A673 (cell line): ENCODE data around the gene MLN. TPM values are rescaled to one million over a fixed set of nuclear protein-coding genes. Genes with fewer than 3 reads are reported as not detected.

Experiments
- BruUV-seq: library from RNA; stranded (reverse); fragments of 400-500 nt; replicated peaks from 2 replicates; lab custom pipeline; 2021; lab: Mats Ljungman, UMichigan
- CTCF ChIA-PET: fragments of 300-600 bp; sonication (Branson Sonifier 250); formaldehyde crosslinking; loops from one replicate; lab custom pipeline; 2022; ENCODE audit warnings: antibody characterized with exemption; lab: Charles Lee
- POLR2A ChIA-PET: fragments of 300-600 bp; sonication (Branson Sonifier 250); formaldehyde crosslinking; loops from one replicate; lab custom pipeline; 2022; ENCODE audit warnings: antibody characterized with exemption; ENCODE audit not compliant: low non-redundant PET; lab: Charles Lee
- DNase-seq: peaks from one replicate; pipeline ENCODE4 v3.0.0-alpha.2; 2015; ENCODE audit warnings: low spot score
- H3K27ac ChIP-seq: fragments of 200-600 bp; sonication (generic); 2 replicates; pipeline ENCODE4 v1.5.1; 2016; ENCODE audit warnings: mixed run types, low read depth, mild to moderate bottlenecking, mixed read lengths, antibody characterized with exemption, low read length; ENCODE audit not compliant: poor library complexity, severe bottlenecking
- H3K27me3 ChIP-seq: fragments of 200-600 bp; sonication (generic); replicated peaks from 2 replicates; pipeline ENCODE4 v1.6.1; 2017; ENCODE audit warnings: mixed run types, low read depth, mild to moderate bottlenecking, mixed read lengths, antibody characterized with exemption, low read length; ENCODE audit not compliant: insufficient read depth, poor library complexity
- H3K36me3 ChIP-seq: fragments of 200-600 bp; sonication (generic); 2 replicates; pipeline ENCODE4 v1.6.1; 2016; ENCODE audit warnings: mixed run types, mild to moderate bottlenecking, mixed read lengths, antibody characterized with exemption, low read length; ENCODE audit not compliant: insufficient read depth, poor library complexity, severe bottlenecking
- H3K4me1 ChIP-seq: fragments of 200-600 bp; sonication (generic); 2 replicates; pipeline ENCODE4 v1.6.1; 2017; ENCODE audit warnings: mixed run types, mild to moderate bottlenecking, mixed read lengths, antibody characterized with exemption, low read length; ENCODE audit not compliant: insufficient read depth, poor library complexity, severe bottlenecking
- H3K4me3 ChIP-seq: fragments of 200-600 bp; sonication (generic); 2 replicates; pipeline ENCODE4 v1.5.1; 2016; ENCODE audit warnings: low read depth, mixed run types, mild to moderate bottlenecking, mixed read lengths, low read length; ENCODE audit not compliant: poor library complexity, severe bottlenecking
- H3K9me3 ChIP-seq: fragments of 200-600 bp; sonication (generic); 2 replicates; pipeline ENCODE4 v1.6.1; 2016; ENCODE audit warnings: mixed run types, low read depth, mild to moderate bottlenecking, mixed read lengths, antibody characterized with exemption, low read length; ENCODE audit not compliant: poor library complexity, severe bottlenecking
- EZH2 ChIP-seq: fragments of 200-600 bp; sonication (generic); IDR thresholded peaks from 2 replicates; pipeline ENCODE4 v1.6.1; 2017; ENCODE audit warnings: borderline replicate concordance, low read depth, mild to moderate bottlenecking, mixed read lengths, antibody characterized with exemption, low read length; ENCODE audit not compliant: poor library complexity, severe bottlenecking
- intact Hi-C: fragments of 100-400 bp; cut with micrococcal nuclease; formaldehyde crosslinking; loops from one replicate; pipeline ENCODE4 v1.10.0; 2022; ENCODE audit not compliant: unreplicated experiment
- total RNA-seq: library from RNA; stranded (reverse); gene quantifications from 2 replicates; pipeline ENCODE4 v1.2.3, GENCODE V29; 2021
- TF ChIP-seq, protein P1 (sequence below): fragments of 300-800, 200-600 bp; sonication (generic); conservative IDR thresholded peaks from 2 replicates; pipeline ENCODE4 v1.5.1; 2017; ENCODE audit warnings: low read depth, mild to moderate bottlenecking, antibody characterized with exemption, low read length, moderate library complexity, mixed read lengths

The MLN gene
- total RNA-seq, 1 experiment from 2014 or later: not detected

DNA sequence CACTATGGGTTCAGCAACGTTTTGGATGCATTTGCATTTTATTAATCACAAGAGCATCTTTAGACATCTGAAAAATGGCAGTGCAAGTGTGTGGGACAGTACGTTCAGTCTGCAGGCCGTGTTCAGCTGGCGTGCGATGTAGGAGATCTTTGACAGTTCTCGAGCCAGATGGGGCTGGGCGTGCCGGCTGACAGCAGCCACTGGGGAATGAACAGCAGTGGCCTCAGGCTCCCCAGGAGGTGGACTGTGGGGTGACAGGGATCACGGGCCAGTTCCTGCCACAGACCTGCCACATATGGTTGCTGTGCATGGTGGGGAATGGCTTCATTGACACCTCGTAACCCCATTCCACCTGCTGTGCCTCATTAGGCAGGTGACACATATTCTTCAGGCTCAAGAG, 16.4 kb upstream of the MLN start:
- H3K36me3 ChIP-seq: no peaks in the 10 kb centered on the region
- ChIA-PET POLR2A (no interaction called here), CTCF (interaction anchor here (0.6 kb wide), 1 partner anchor 208 kb away, joined by 3 read pairs; no protein-coding TSS in a partner anchor)
- H3K27ac ChIP-seq: no peak overlapping the region
- H3K9me3 ChIP-seq: no peaks in the 10 kb centered on the region
- intact Hi-C loops: no loop called here
- BruUV-seq: no TSS peak
- H3K4me3 ChIP-seq: no peak overlapping the region
- TF ChIP-seq, protein P1, sequence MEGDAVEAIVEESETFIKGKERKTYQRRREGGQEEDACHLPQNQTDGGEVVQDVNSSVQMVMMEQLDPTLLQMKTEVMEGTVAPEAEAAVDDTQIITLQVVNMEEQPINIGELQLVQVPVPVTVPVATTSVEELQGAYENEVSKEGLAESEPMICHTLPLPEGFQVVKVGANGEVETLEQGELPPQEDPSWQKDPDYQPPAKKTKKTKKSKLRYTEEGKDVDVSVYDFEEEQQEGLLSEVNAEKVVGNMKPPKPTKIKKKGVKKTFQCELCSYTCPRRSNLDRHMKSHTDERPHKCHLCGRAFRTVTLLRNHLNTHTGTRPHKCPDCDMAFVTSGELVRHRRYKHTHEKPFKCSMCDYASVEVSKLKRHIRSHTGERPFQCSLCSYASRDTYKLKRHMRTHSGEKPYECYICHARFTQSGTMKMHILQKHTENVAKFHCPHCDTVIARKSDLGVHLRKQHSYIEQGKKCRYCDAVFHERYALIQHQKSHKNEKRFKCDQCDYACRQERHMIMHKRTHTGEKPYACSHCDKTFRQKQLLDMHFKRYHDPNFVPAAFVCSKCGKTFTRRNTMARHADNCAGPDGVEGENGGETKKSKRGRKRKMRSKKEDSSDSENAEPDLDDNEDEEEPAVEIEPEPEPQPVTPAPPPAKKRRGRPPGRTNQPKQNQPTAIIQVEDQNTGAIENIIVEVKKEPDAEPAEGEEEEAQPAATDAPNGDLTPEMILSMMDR: no peak
- no peak for TF ChIP-seq EZH2
- H3K27me3 ChIP-seq: no peaks in the 10 kb centered on the region
- no peak for DNase-seq
- H3K4me1 ChIP-seq: no peaks in the 10 kb centered on the region

DNA sequence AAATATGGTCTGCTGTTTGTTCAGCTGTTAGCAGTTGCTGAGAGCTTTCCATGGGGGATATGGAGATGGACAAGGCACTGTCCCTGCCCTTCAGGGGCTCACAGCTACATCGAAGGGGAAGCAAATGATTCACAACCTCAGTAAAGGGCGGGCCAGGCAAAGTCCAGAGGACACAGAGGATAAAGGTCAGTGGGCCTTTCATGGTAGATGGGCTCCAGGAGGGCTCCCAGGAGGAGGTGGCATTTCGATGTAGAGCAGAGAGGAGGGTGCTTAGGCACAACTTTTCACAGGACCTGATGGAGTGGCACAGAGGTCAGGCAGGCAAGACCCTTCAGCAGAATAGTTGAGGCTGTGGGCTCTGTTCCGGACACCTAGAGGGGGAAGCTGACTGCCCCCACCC, 15.2 kb upstream of the MLN start:
- ChIA-PET POLR2A (no interaction called here), CTCF (no interaction called here)
- intact Hi-C loops: no loop called here

DNA sequence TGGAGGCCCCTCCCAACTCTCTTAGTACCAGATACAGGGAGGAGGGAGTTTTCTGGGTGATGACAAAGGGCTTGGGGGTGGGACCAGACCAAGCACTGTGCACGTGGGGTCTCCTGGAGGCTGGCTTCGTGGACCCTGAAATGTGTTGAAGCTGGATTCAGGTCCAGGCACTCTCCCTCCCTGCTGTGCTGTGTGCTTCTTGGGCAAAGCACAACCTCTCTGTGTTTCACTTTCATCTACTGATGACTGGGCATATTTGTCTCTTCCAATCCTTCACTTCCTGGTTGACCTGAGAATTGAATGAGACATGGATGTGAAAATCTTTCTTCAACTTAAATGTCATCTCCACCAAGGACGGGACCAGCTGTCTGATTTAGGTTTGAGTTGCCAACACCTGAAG, 14.5 kb upstream of the MLN start:
- POLR2A ChIA-PET: interaction anchor here (0.6 kb wide), 1 partner anchor 1900 kb away, joined by 5 read pairs; no protein-coding TSS in a partner anchor
- BruUV-seq: no TSS peak
- intact Hi-C loops: no loop called here
- no peak for DNase-seq
- Histone ChIP-seq H3K36me3 (no peaks in the 10 kb centered on the region), H3K9me3 (no peaks in the 10 kb centered on the region), H3K27ac (no peak overlapping the region), H3K27me3 (no peaks in the 10 kb centered on the region), H3K4me1 (peaks cover 7% of the 10 kb centered on the region), H3K4me3 (no peak overlapping the region)
- CTCF ChIA-PET: no interaction called here
- no peak for TF ChIP-seq EZH2
- TF ChIP-seq, protein P1: no peak

More for the DNA sequence above, 15.2 kb upstream of the MLN start:
- no TSS peak for BruUV-seq
- Histone ChIP-seq H3K27me3 (no peaks in the 10 kb centered on the region), H3K9me3 (no peaks in the 10 kb centered on the region), H3K4me3 (no peak overlapping the region), H3K27ac (no peak overlapping the region), H3K4me1 (no peaks in the 10 kb centered on the region), H3K36me3 (no peaks in the 10 kb centered on the region)
- TF ChIP-seq, protein P1: no peak
- TF ChIP-seq EZH2: no peak
- no peak for DNase-seq
